GM21723 (cell line): ENCODE results near the gene CCHCR1.
A peak's percentile ranks its signal among the peaks of the same experiment; 100 is the strongest.
"Not testable (repeated sequence)": the region's sequence is repeated elsewhere in the genome, so short reads cannot be mapped to it uniquely, and the experiment has no call there.

Experiments used
- ATAC-seq: cut with Tn5 transposase; IDR thresholded peaks from one replicate; pipeline ENCODE4 v1.9.1; 2021; ENCODE audit warnings: mild to moderate bottlenecking, moderate library complexity; ENCODE audit not compliant: unreplicated experiment

Gene CCHCR1, protein sequence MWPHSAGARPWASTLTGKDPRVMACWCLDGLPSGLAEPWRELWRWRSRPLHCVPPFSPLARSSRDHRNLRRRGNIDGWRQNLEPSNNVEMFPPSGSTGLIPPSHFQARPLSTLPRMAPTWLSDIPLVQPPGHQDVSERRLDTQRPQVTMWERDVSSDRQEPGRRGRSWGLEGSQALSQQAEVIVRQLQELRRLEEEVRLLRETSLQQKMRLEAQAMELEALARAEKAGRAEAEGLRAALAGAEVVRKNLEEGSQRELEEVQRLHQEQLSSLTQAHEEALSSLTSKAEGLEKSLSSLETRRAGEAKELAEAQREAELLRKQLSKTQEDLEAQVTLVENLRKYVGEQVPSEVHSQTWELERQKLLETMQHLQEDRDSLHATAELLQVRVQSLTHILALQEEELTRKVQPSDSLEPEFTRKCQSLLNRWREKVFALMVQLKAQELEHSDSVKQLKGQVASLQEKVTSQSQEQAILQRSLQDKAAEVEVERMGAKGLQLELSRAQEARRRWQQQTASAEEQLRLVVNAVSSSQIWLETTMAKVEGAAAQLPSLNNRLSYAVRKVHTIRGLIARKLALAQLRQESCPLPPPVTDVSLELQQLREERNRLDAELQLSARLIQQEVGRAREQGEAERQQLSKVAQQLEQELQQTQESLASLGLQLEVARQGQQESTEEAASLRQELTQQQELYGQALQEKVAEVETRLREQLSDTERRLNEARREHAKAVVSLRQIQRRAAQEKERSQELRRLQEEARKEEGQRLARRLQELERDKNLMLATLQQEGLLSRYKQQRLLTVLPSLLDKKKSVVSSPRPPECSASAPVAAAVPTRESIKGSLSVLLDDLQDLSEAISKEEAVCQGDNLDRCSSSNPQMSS

DNA sequence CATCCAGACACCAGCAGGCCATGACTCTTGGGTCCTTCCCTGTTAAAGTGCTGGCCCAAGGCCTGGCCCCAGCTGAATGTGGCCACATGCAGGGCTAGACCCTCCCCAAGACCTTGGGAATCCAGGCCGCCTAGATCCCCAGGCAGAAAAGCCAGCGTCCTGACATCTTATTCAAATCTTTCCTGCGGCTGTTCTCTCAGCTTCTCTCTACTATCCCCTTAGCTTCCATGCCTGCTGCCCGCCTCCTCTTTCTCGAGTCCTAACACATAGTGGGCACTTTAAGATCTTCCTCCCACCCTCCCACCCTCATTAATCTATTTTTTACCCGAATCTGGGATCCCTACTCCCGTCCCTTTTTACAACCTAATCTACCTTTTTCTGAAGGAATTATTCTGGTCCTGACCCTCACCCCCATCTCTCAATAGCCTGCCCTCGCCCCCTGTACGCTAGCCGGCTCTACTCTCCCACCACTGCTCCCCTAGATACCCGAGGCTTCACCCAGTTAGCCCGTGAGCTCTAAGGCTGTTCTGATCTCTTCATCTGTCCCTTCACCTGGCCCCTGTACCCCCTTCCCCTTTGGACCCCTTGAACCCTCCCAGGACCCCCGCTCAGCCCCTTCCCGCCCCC lies at the start of gene CCHCR1:
CCHCR1 (minus strand) TSS at position 290 of the 627 bp plus-strand sequence; CDS start at position 88, 202 bp downstream.
- ATAC-seq, result no peak

DNA sequence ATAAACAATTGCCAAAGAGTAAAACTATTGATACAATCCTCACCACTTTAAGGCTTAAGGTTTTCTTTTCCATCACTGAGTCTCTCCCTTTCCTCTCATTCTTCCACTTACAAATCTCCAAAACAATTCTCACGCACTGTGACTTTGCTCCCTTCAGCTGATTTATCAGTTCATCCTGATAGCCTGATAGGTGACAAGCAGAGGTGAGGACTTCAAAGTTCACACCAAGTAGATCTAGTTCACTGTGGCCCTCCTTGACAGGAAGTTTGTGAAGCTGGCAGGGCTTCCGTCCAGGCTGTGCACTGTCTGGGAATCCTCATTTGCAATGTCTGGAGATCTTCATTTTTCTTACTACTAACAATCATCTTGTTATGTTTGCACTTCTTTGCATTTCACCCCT lies 48.0 kb upstream of the CCHCR1 start:
- no peak for ATAC-seq

DNA sequence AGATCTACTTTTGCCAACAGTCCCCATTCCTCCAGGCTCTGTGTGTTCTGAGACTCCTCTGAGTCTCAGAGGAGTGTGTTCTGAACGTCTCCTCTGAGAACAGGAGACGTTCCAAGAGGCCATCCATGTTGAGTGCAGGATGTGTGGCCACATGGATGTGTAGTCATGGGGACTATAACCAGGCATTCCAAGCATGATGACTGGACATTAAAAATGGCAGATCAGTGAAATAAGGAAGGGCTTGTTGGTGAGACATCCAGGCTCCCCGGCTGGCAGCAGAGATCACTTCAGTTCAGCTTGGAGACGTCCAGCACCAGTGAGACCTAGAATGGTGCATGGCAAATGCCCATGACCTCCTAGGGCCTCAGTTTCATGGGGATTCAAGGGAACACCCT lies 47.1 kb upstream of the CCHCR1 start:
- ATAC-seq, result no peak

DNA sequence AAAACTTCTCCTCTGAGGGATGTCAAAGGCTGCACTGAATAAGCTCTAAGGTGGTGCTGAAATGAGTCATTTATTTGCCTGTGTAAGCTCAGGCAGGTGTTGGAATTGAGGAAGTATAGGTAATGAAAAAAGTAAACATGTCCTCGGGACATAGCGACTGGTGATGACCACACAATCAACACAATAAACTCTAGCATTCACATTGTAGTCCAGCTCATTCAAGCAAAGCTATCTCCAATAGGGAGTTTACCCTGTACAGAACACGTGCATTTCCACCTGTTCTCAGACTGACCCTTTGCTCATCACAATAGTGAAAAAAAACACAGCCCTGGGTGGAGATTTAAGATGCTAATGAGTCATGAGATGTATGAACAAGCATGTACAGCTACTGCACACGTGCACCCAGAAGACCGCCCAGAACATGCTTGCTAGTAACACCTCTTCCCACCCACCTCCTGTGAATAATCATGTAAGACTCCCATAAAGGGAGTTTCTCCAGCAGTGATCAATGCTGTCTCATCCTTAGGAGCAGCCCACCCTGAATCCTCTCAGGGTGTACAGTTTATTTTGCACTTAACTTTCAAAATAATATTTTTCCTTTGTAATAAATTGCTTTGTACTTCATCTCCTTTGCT lies 45.9 kb upstream of the CCHCR1 start:
- peak; percentile 55 for ATAC-seq

DNA sequence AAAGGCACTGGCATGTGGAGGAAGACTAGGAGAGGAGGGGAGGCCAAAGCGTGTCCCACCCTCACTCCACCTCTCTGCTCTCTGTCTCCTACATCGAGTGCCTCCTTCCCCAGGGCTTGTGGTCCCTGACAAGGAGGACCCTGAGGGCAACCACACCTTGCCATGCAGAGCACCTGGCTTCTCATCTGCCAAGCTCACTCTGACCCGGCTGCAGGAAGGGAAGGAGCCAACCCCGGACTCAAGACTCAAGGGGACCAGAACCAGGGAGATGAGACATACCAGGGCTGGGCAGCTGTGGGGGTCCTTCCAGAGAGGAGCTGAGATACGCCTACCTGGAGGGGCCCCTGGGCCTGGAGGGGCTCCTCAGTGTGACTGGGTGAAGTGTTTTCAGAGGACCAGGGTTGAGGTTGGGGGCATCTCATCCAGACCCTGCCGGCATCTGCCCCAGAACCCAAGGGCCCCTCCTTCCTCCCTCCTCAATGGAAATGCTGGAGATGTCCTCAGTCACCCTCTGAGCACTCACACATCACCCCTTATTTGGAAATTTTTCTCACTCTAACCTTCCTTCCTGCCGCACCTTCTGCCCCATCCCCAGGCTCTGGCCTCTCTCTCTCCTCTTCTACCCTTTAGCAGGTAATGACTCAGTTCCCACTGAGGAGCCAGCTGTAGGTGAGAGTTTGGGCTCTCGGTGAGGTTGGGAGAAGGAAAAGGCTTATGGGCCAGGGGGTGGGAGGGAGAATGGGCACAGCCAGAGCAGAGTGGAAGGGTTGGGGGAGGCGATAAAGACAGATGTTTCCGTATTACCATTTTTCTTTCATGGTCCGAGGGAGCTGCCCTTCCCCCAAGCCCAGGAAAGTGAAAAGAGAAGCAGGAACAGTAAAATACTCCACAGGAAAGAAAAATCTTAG lies 44.9 kb upstream of the CCHCR1 start:
- no peak for ATAC-seq

DNA sequence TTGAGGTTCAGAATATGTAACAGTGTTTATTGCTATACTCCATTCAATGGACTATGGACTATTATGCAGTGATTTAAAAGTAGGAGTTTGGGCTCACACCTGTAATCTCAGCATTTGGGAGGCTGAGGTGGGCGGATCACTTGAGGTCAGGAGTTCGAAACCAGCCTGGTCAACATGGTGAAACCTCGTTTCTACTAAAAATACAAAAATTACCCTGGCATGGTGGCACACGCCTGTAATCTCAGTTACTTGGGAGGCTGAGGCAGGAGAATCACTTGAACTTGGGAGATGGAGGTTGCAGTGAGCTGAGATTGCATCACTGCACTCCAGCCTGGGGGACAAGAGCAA lies 41.5 kb upstream of the CCHCR1 start:
- not testable (repeated sequence) for ATAC-seq

DNA sequence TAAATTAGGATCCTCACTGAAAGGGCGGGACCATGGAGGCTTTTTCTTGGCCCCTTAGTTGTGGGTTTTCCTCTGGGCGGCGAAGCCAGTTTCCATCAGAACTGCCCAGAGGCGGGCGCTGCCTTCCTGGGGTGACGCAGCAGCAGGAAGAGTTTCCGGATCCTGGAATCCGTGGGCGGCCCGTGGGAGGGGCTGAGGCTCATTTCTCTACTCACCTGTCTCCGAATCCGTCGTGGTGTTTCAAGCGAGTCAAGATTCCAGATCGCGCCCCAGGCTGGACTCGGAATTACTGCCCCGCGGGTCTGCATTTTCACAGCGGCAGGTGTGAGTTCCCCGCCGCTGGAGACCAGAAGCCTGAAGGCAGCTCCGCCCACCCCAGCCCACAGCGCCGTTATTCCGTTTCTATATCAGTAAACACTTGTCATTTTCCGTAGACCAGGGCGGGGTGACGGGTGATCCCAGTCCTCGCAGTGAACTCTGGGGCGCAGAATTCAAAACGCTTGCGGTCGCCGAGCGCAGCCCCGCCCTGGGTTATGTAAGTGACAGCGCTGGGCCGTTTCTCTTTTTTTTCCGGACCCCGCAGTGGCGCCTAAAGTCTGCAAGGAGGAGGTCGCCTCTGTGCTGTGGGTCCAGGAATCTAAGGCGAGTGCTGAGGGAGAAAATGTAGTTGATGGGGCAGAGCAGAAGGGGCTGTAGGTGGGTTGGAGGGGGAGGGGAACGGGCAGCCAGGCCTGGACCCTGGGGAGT lies 40.1 kb upstream of the CCHCR1 start:
- peak; percentile 60 for ATAC-seq

DNA sequence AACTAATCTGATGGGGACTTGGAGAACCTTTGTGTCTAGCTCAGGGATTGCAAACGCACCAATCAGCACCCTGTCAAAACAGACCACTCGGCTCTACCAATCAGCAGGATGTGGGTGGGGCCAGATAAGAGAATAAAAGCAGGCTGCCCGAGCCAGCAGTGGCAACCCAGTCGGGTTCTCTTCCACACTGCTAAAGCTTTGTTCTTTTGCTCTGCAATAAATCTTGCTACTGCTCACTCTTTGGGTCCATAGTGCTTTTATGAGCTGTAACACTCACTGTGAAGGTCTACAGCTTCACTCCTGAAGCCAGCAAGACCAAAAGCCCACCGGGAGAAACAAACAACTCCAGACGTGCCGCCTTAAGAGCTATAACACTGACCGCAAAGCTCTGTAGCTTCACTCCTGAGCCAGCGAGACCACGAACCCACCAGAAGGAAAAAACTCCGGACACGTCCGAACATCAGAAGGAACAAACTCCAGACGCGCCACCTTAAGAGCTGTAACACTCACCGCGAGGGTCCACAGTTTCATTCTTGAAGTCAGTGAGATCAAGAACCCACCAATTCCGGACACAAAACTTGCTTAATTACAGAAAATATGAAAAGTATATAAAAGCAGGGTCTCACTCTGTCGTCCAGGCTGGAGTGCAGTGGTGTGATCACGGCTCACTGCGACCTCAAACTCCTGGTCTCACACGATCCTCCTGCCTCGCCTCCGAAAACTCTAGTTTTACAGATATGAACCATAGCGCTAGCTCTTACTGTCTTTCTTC lies 38.8 kb upstream of the CCHCR1 start:
- ATAC-seq, result not testable (repeated sequence)

DNA sequence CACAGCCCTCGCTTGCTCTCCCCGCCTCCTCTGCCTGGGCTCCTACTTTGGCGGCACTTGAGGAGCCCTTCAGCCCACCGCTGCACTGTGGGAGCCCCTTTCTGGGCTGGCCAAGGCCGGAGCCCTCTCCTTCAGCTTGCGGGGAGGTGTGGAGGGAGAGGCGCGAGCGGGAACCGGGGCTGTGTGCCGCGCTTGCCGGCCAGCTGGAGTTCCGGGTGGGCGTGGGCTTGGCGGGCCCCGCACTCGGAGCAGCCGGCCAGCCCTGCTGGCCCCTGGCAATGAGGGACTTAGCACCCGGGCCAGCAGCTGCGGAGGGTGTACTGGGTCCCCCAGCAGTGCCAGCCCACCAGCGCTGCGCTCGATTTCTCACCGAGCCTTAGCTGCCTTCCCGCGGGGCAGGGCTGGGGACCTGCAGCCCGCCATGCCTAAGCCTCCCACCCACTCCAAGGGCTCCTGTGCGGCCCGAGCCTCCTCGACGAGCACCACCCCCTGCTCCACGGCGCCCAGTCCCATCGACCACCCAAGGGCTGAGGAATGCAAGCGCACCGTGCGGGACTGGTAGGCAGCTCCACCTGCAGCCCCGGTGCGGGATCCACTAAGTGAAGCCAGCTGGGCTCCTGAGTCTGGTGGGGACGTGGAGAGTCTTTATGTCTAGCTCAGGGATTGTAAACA lies 37.8 kb upstream of the CCHCR1 start:
- ATAC-seq, result not testable (repeated sequence)

DNA sequence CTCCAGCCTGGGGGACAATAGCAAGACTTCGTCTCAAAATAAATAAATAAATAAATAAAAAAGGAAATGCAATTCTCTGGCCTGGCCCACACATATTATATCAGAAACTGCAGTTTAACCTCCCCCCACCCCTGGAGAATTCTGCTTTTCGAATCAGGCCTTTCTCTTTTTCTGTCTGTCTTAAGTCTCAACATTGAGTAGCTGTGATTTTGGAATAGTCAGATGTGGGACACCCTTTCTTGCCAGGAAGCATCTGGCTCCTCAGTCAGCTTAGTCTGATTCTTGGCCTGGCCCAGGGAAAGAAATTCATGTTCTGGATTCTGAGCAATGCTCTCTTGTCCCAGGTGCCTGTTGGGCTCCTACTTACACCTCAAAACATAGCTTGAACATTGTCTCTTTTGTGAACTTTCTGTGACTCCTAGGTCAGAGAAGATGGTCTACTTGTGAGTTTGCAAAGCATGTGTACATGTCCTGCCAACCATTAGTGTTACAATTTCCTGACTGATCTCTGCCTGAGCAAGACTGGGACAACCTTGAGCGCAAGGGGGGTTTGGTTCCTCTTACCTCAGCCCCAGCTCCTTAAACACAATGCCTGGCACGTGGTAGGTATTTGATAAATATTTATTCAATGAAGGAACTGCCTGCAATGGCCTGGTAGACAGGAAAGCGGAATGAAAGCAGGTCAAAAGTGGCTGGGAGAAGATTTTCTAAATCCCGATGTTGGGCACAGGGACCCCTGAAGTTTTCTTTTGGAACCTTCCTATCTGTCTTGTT lies 36.6 kb upstream of the CCHCR1 start:
- ATAC-seq, result no peak

DNA sequence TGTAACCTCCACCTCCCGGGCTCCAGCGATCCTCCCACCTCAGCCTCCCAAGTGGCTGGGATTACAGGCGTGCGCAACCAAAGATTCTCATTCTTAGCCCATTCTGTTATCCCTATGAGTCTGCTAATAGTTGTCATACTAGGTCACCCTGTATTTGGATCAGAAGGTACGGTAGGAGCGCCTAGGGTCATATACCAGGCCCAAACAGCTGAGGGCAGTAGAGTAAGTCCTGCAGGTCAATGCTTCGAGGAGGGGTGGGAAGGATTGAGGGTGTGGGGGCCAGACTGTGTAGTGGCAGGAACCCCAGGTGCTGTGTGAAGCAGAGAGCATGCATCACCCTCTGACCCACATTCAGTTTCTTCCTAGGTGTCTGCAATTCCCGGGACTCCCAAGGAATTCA lies 35.6 kb upstream of the CCHCR1 start:
- no peak for ATAC-seq

DNA sequence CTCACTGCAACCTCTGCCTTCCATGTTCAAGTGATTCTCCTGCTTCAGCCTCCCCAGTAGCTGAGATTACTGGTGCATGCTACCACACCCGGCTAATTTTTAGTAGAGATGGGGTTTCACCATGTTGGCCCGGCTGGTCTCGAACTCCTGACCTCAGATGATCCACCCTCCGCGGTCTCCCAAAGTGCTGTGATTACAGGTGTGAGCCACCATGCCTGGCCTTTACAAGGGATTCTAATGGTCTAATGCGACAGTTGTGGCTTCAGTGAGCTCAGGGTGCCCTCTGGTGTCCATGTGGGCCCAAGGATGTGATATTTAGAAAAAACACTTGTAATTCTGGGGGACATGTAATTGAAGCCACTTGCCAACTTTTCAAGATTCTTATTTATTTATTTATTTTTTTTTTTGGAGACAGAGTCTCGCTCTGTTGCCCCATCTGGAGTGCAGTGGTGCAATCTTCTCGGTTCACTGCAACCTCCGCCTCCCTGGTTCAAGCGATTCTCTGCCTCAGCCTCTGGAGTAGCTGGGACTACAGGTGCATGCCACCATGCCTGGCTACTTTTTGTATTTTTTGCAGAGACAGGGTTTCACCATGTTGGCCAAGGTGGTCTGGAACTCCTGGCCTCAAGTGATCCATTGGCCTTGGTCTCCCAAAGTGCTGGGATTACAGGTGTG lies 35.0 kb upstream of the CCHCR1 start:
- not testable (repeated sequence) for ATAC-seq

DNA sequence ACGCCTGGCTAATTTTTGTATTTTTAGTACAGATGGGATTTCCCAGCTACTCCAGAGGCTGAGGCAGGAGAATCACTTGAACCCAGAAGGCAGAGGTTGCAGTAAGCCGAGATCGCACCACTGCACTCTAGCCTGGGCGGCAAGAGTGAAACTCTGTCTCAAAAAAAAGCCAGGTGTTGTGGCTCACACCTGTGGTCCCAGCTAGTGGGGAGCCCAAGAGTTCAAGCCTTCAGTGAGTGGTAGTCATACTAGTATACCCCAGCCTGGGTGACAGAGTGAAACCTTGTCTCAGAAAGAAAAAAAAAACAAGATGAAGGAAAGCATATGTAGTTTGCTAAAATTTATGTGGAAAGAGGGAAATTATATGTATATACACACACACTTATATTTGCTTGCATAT lies 32.9 kb upstream of the CCHCR1 start:
- peak; percentile 69 for ATAC-seq

DNA sequence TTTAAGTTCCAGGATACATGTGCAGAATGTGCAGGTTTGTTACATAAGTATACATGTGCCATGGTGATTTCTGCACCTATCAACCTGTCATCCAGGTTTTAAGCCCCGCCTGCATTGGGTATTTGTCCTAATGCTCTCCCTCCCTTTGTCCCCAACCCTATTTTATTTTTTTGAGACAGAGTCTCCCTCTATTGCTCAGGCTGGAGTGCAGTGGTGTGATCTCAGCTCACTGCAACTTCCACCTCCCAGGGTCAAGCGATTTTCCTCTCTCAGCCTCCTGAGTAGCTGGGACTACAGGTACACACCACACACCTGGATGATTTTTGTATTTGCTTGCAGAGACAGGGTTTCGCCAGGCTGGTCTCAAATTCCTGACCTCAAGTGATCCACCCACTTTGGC lies 31.6 kb upstream of the CCHCR1 start:
- ATAC-seq, result not testable (repeated sequence)

DNA sequence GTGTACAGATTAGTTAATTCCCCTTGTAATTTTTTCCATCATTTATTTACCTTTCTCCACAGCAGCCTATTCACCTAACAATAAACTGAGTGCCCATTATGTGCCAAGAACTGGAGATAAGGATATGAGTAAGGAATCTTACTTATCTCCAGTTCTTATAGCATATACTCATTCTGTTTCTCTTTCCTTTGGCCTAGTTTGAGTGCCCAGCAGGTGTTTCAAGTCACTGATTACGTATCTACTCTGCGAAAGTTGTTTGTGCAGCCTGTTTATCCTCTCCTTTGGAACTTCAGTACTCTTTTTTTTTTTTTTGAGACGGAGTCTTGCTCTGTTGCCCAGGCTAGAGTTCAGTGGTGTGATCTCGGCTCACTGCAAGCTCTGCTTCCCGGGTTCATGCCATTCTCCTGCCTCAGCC lies 30.2 kb upstream of the CCHCR1 start:
- ATAC-seq, result no peak

DNA sequence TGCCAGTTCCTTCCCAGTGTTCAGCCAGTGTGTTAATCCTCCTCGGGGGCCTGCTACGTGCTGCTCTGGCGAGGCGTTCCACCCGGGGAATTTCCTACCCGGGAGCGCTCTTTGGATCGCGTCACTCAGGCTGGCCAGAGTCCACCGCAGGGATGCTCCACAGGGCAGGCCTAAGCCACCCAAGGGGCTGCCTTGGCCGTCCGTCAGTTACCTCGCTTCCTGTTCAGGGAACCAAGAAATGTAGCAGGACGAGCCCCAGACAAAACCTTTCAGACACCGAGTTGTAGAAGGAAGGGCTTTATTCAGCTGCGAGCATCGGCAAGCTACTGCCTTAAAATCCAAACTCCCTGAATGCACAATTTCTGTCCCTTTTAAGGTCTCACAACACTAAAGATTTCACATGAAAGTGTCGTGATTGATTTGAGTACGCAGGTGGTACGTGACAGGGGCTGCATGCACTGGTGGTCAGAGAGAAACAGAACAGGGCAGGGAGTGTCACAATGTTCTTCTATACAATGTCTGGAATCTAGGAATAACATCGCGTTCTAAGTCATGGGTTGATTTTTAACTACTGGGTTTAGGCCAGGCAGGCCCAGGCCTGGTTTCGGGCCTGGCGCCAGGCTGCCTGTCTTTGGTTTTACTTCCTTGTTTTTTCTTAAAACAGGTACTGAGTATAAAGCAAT lies 28.6 kb upstream of the CCHCR1 start:
- no peak for ATAC-seq
